Activated CD8-positive, alpha-beta memory T cell treated with anti-CD3 and anti-CD28 coated beads, Interleukin-2, amount 50 U/mL, for 1 hour (primary cell): ENCODE data around the gene PNLIPRP3.

ENCODE experiments used
- DNase-seq: peaks from one replicate; pipeline ENCODE4 v3.0.0-alpha.2; 2020; ENCODE audit errors: extremely low read depth

Gene PNLIPRP3

GRCh38 chr10:116450861-116451260, 23.2 kb downstream of the PNLIPRP3 start:
- DNase-seq = no peak

- no peak for DNase-seq
These were observed 24.2 kb downstream of the PNLIPRP3 start for GRCh38 chr10:116451711-116452337.

GRCh38 chr10:116452338-116452720, 24.7 kb downstream of the PNLIPRP3 start:
- DNase-seq = no peak

GRCh38 chr10:116457488-116457887, 29.8 kb downstream of the PNLIPRP3 start:
- DNase-seq = no peak

GRCh38 chr10:116460219-116460618, 32.6 kb downstream of the PNLIPRP3 start:
- DNase-seq = no peak

GRCh38 chr10:116461680-116462079, 34.0 kb downstream of the PNLIPRP3 start:
- DNase-seq = no peak

- DNase-seq = no peak
These were observed 36.6 kb downstream of the PNLIPRP3 start for GRCh38 chr10:116464257-116464656.

GRCh38 chr10:116465546-116465945, 37.9 kb downstream of the PNLIPRP3 start:
- DNase-seq = no peak

GRCh38 chr10:116466715-116467422, 39.2 kb downstream of the PNLIPRP3 start:
- no peak for DNase-seq

GRCh38 chr10:116469437-116469836, 41.8 kb downstream of the PNLIPRP3 start:
- DNase-seq = no peak

- no peak for DNase-seq
These were observed 42.4 kb downstream of the PNLIPRP3 start for GRCh38 chr10:116470071-116470470.

- DNase-seq = no peak
These were observed 43.2 kb downstream of the PNLIPRP3 start for GRCh38 chr10:116470768-116471415.

- DNase-seq = no peak
These were observed 45.2 kb downstream of the PNLIPRP3 start for GRCh38 chr10:116472891-116473290.

GRCh38 chr10:116475866-116476265, 48.2 kb downstream of the PNLIPRP3 start:
- no peak for DNase-seq

GRCh38 chr10:116476461-116476860, 48.8 kb downstream of the PNLIPRP3 start:
- DNase-seq = no peak

- no peak for DNase-seq
These were observed 50.5 kb downstream of the PNLIPRP3 start for GRCh38 chr10:116477986-116478664.

GRCh38 chr10:116486770-116487448, 59.3 kb downstream of the PNLIPRP3 start:
- no peak for DNase-seq

- no peak for DNase-seq
These were observed 60.1 kb downstream of the PNLIPRP3 start for GRCh38 chr10:116487522-116488430.

GRCh38 chr10:116489460-116489859, 61.8 kb downstream of the PNLIPRP3 start:
- DNase-seq = no peak

GRCh38 chr10:116490028-116490662, 62.5 kb downstream of the PNLIPRP3 start:
- DNase-seq = no peak
